GM23338 (cell line): ENCODE data around the gene CTNNBIP1. TPM values are rescaled to one million over a fixed set of nuclear protein-coding genes. Genes with fewer than 3 reads are reported as not detected.
A peak's percentile ranks its signal among the peaks of the same experiment; 100 is the strongest.

Experiments
- ATAC-seq: fragments of 200-7000 bp; cut with Tn5 transposase; 3 replicates; pipeline ENCODE4 v1.9.1; 2020
- DNase-seq: peaks from one replicate; pipeline ENCODE4 v3.0.0-alpha.2; 2015; ENCODE audit warnings: low spot score
- H2AFZ ChIP-seq: fragments of 200-600 bp; sonication (generic); 2 replicates; pipeline ENCODE4 v1.8.0; 2016; ENCODE audit warnings: antibody characterized with exemption, mild to moderate bottlenecking, moderate library complexity
- H3F3A ChIP-seq: fragments of 200-600 bp; sonication (generic); replicated peaks from 2 replicates; pipeline ENCODE4 v1.8.0; 2017; ENCODE audit warnings: antibody characterized with exemption, mixed run types, low read depth
- H3K27ac ChIP-seq: fragments of 200-600 bp; sonication (generic); 2 replicates; pipeline ENCODE4 v1.6.1; 2016; ENCODE audit warnings: low read depth
- H3K27me3 ChIP-seq: fragments of 200-600 bp; sonication (generic); 2 replicates; pipeline ENCODE4 v1.8.0; 2016; ENCODE audit warnings: mild to moderate bottlenecking, mixed run types, moderate library complexity; ENCODE audit not compliant: insufficient read depth
- H3K36me3 ChIP-seq: fragments of 200-600 bp; sonication (generic); 2 replicates; pipeline ENCODE4 v1.8.0; 2016; ENCODE audit warnings: mild to moderate bottlenecking; ENCODE audit not compliant: insufficient read depth
- H3K4me1 ChIP-seq: fragments of 200-600 bp; sonication (generic); 2 replicates; pipeline ENCODE4 v1.8.0; 2016; ENCODE audit warnings: mild to moderate bottlenecking, moderate library complexity; ENCODE audit not compliant: insufficient read depth
- H3K4me2 ChIP-seq: fragments of 200-600 bp; sonication (generic); 2 replicates; pipeline ENCODE4 v1.7.1; 2017; ENCODE audit warnings: mixed run types
- H3K4me3 ChIP-seq: fragments of 200-600 bp; sonication (generic); 2 replicates; pipeline ENCODE4 v1.6.1; 2016; ENCODE audit warnings: mixed run types
- H3K79me2 ChIP-seq: fragments of 200-600 bp; sonication (generic); replicated peaks from 2 replicates; pipeline ENCODE4 v1.8.0; 2017; ENCODE audit warnings: mild to moderate bottlenecking; ENCODE audit not compliant: insufficient read depth
- H3K9me2 ChIP-seq: fragments of 200-600 bp; sonication (generic); 2 replicates; pipeline ENCODE4 v1.8.0; 2017; ENCODE audit not compliant: insufficient read depth
- H4K20me1 ChIP-seq: fragments of 200-600 bp; sonication (generic); replicated peaks from 2 replicates; pipeline ENCODE4 v1.8.0; 2017; ENCODE audit warnings: mild to moderate bottlenecking; ENCODE audit not compliant: insufficient read depth
- H3K27ac Mint-ChIP-seq: 2 replicates; pipeline ENCODE4 v1.8.0; 2020; ENCODE audit warnings: inconsistent platforms, mild to moderate bottlenecking, moderate library complexity, mixed read lengths
- H3K27me3 Mint-ChIP-seq: 3 replicates; pipeline ENCODE4 v1.8.0; 2022; ENCODE audit warnings: low read depth, mild to moderate bottlenecking, moderate library complexity, mixed read lengths, inconsistent platforms; ENCODE audit not compliant: insufficient read depth, poor library complexity
- H3K36me3 Mint-ChIP-seq: 3 replicates; pipeline ENCODE4 v1.8.0; 2021; ENCODE audit warnings: low read depth, mild to moderate bottlenecking, inconsistent platforms, moderate library complexity, mixed read lengths
- H3K4me1 Mint-ChIP-seq: 3 replicates; pipeline ENCODE4 v1.8.0; 2020; ENCODE audit warnings: mild to moderate bottlenecking, inconsistent platforms, mixed read lengths
- H3K4me3 Mint-ChIP-seq: 3 replicates; pipeline ENCODE4 v1.8.0; 2021; ENCODE audit warnings: moderate library complexity, mild to moderate bottlenecking, inconsistent platforms, mixed read lengths
- H3K9me3 Mint-ChIP-seq: 3 replicates; pipeline ENCODE4 v1.8.0; 2020; ENCODE audit warnings: moderate library complexity, mild to moderate bottlenecking, inconsistent platforms, mixed read lengths
- CREB1 ChIP-seq: fragments of 250-450 bp; sonication (Bioruptor Pico); IDR thresholded peaks from 2 replicates; pipeline ENCODE4 v1.5.0; 2020; ENCODE audit warnings: low read depth, mild to moderate bottlenecking, moderate library complexity
- EZH2 ChIP-seq: fragments of 200-600 bp; sonication (generic); IDR thresholded peaks from one replicate; pipeline ENCODE4 v1.8.0; 2017; ENCODE audit warnings: antibody characterized with exemption, mild to moderate bottlenecking, low read depth; ENCODE audit not compliant: unreplicated experiment
- EZH2phosphoT487 ChIP-seq: fragments of 200-600 bp; sonication (generic); IDR thresholded peaks from one replicate; pipeline ENCODE4 v1.8.1; 2018; ENCODE audit warnings: antibody characterized with exemption; ENCODE audit not compliant: unreplicated experiment
- JUNB ChIP-seq: IDR thresholded peaks from one replicate; pipeline ENCODE4 v1.6.1; 2016; ENCODE audit warnings: antibody characterized with exemption; ENCODE audit not compliant: unreplicated experiment
- NANOG ChIP-seq: IDR thresholded peaks from 2 replicates; pipeline ENCODE4 v1.6.1; 2016; ENCODE audit warnings: antibody characterized with exemption, borderline replicate concordance
- POLR2AphosphoS5 ChIP-seq: IDR thresholded peaks from 2 replicates; pipeline ENCODE4 v1.6.1; 2016; ENCODE audit warnings: antibody characterized with exemption, low read depth
- STAT1 ChIP-seq: IDR thresholded peaks from one replicate; pipeline ENCODE4 v1.6.1; 2016; ENCODE audit warnings: antibody characterized with exemption; ENCODE audit not compliant: unreplicated experiment
- ZNF114 ChIP-seq: fragments of 250-450 bp; sonication (Bioruptor Pico); IDR thresholded peaks from 2 replicates; pipeline ENCODE4 v1.5.0; 2020; ENCODE audit warnings: mild to moderate bottlenecking, moderate library complexity
- ZNF331 ChIP-seq: fragments of 250-450 bp; sonication (Bioruptor Pico); IDR thresholded peaks from 2 replicates; pipeline ENCODE4 v1.5.0; 2020; ENCODE audit warnings: low read depth, mild to moderate bottlenecking, moderate library complexity
- polyA plus RNA-seq: library from polyadenylated mRNA; unstranded; fragments of >200 nt; fragmentation: Nextera tagmentation; extraction: Ambion mirVana; gene quantifications from 2 replicates; pipeline ENCODE4 v1.2.1, GENCODE V29; 2016
- total RNA-seq: library from RNA; depleted of rRNA; stranded (reverse); fragments of >200 nt; shearing (Covaris generic); gene quantifications from 2 replicates; pipeline ENCODE4 v1.2.3, GENCODE V29; 2014
- TF ChIP-seq, protein P1 (sequence below), 2 experiments: fragments of 200-600 bp in 1 of 2; sonication (generic) in 1 of 2; conservative IDR thresholded peaks; 2 replicates each; pipeline versions ENCODE4 v1.5.1 to v1.6.1; 2016 to 2017; ENCODE audit warnings: antibody characterized with exemption in 2 of 2, low read depth in 2 of 2, mild to moderate bottlenecking in 2 of 2, moderate library complexity in 1 of 2
- TF ChIP-seq, protein P2 (sequence below): IDR thresholded peaks from one replicate; pipeline ENCODE4 v1.6.1; 2018; ENCODE audit warnings: antibody characterized with exemption; ENCODE audit not compliant: unreplicated experiment

Gene CTNNBIP1
- total and polyA plus RNA-seq, 2 experiments from 2014 or later = 30.3 to 55.1 TPM

DNA sequence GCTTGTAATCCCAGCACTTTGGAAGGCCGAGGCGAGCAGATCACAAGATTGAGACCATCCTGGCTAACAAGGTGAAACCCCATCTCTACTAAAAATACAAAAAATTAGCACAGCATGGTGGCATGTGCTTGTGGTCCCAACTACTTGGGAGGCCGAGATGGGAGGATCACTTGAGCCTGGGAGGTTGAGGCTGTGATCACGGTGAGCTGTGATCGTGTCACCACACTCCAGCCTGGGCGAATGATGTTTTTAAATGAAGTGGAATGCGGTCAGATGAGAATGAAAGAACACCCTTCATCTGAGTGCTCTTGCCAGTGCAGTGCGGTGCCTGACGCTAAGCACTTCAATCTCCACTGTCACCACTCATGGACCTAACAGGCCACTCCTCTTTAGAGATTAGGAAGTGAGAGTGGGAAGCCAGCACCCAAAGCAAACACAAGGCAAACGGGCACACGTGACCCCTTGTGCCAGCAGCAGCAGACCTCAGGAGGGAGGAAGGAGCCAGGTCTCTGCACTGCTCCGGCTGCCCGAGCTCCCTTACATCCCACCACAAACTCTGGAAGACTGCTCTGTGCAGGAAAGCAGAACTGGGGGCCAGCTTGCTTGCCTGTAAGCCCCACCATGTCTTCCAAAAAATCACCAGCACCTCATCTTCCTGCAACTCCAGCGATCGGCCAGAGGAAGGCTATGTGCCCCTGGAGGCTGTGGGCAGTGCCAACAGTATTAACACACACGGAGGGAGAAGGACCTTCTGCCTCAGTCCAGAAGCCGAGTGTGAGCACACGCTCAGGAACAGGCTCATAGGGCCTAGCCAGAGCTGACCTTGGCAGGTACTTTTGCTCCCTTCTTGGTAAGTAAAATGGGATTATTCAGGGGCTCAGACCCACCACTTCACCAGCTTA is 9.7 kb downstream of the CTNNBIP1 start:
- Mint-ChIP-seq H3K27ac (0 out of 2 replicates have a peak overlapping the region, but pooled peaks have one; percentile 23), H3K4me3 (no peak overlapping the region)
- no peak for DNase-seq

DNA sequence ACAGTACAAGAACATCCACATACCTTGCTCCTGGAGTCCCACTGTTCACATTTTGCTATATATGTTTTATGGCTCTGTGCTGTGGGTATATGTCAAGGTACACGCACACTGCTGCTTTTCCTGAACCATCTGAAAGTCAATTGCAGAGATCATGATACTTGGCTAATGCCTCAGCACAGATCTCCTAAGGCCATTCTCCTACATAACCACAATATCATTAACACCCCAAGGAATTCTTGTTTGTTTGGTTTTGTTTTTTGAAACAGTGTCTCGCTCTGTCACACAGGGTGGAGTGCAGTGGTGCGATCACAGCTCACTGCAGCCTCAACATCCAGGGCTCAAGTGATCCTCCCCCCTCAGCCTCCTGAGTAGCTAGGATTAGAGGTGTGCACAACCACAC is 16.0 kb downstream of the CTNNBIP1 start:
- Mint-ChIP-seq H3K9me3 (no peaks in the 10 kb centered on the region), H3K27me3 (peaks cover 10% of the 10 kb centered on the region), H3K4me3 (no peak overlapping the region), H3K4me1 (peaks cover 34% of the 10 kb centered on the region), H3K27ac (no peak overlapping the region), H3K36me3 (peaks cover 3% of the 10 kb centered on the region; the same call in 1 of the 3 replicates)
- Histone ChIP-seq H2AFZ (no peak overlapping the region), H3K79me2 (peaks cover 3% of the 10 kb centered on the region; the same call in 1 of the 2 replicates), H3K27me3 (no peaks in the 10 kb centered on the region), H4K20me1 (no peaks in the 10 kb centered on the region; the same call in 1 of the 2 replicates), H3K27ac (peak overlapping the region; percentile 79; the same call in 1 of the 2 replicates), H3F3A (peaks cover 8% of the 10 kb centered on the region; the same call in 1 of the 2 replicates), H3K9me2 (no peaks in the 10 kb centered on the region), H3K4me1 (peaks cover 13% of the 10 kb centered on the region; the same call in 1 of the 2 replicates), H3K4me3 (no peak overlapping the region), H3K36me3 (no peaks in the 10 kb centered on the region), H3K4me2 (no peak overlapping the region)
- ATAC-seq (no peak), DNase-seq (no peak)
- TF ChIP-seq NANOG (no peak), STAT1 (no peak), ZNF331 (CRISPR knock-in tag) (no peak), CREB1 (CRISPR knock-in tag) (no peak), EZH2 (no peak), EZH2phosphoT487 (no peak)
- TF ChIP-seq, protein P1, sequence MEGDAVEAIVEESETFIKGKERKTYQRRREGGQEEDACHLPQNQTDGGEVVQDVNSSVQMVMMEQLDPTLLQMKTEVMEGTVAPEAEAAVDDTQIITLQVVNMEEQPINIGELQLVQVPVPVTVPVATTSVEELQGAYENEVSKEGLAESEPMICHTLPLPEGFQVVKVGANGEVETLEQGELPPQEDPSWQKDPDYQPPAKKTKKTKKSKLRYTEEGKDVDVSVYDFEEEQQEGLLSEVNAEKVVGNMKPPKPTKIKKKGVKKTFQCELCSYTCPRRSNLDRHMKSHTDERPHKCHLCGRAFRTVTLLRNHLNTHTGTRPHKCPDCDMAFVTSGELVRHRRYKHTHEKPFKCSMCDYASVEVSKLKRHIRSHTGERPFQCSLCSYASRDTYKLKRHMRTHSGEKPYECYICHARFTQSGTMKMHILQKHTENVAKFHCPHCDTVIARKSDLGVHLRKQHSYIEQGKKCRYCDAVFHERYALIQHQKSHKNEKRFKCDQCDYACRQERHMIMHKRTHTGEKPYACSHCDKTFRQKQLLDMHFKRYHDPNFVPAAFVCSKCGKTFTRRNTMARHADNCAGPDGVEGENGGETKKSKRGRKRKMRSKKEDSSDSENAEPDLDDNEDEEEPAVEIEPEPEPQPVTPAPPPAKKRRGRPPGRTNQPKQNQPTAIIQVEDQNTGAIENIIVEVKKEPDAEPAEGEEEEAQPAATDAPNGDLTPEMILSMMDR (conservative IDR thresholded peaks at IDR 0.05; ENCODE audit: low read depth in 2 of 2) = no peak

More for the DNA sequence above, 9.7 kb downstream of the CTNNBIP1 start:
- no peaks in the 10 kb centered on the region for H3K27me3 ChIP-seq
- no peaks in the 10 kb centered on the region; the same call in 1 of the 2 replicates for H3F3A ChIP-seq
- H3K4me3 ChIP-seq = no peak overlapping the region
- no peaks in the 10 kb centered on the region for H3K36me3 Mint-ChIP-seq
- no peaks in the 10 kb centered on the region for H3K9me3 Mint-ChIP-seq
- H3K4me2 ChIP-seq = no peak overlapping the region
- peaks cover 33% of the 10 kb centered on the region for H3K79me2 ChIP-seq
- no peak; the same call in 2 of the 3 replicates for ATAC-seq
- H3K4me1 Mint-ChIP-seq = peaks cover 7% of the 10 kb centered on the region; the same call in 2 of the 3 replicates
- TF ChIP-seq, protein P2, sequence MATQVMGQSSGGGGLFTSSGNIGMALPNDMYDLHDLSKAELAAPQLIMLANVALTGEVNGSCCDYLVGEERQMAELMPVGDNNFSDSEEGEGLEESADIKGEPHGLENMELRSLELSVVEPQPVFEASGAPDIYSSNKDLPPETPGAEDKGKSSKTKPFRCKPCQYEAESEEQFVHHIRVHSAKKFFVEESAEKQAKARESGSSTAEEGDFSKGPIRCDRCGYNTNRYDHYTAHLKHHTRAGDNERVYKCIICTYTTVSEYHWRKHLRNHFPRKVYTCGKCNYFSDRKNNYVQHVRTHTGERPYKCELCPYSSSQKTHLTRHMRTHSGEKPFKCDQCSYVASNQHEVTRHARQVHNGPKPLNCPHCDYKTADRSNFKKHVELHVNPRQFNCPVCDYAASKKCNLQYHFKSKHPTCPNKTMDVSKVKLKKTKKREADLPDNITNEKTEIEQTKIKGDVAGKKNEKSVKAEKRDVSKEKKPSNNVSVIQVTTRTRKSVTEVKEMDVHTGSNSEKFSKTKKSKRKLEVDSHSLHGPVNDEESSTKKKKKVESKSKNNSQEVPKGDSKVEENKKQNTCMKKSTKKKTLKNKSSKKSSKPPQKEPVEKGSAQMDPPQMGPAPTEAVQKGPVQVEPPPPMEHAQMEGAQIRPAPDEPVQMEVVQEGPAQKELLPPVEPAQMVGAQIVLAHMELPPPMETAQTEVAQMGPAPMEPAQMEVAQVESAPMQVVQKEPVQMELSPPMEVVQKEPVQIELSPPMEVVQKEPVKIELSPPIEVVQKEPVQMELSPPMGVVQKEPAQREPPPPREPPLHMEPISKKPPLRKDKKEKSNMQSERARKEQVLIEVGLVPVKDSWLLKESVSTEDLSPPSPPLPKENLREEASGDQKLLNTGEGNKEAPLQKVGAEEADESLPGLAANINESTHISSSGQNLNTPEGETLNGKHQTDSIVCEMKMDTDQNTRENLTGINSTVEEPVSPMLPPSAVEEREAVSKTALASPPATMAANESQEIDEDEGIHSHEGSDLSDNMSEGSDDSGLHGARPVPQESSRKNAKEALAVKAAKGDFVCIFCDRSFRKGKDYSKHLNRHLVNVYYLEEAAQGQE = no peak
- TF ChIP-seq, protein P1 (conservative IDR thresholded peaks at IDR 0.05; ENCODE audit: low read depth in 2 of 2) = no peak
- TF ChIP-seq POLR2AphosphoS5 (no peak), JUNB (no peak), ZNF114 (no peak), ZNF331 (CRISPR knock-in tag) (no peak)
- H3K27me3 Mint-ChIP-seq = no peaks in the 10 kb centered on the region
- H3K4me1 ChIP-seq = no peaks in the 10 kb centered on the region
- H2AFZ ChIP-seq = no peak overlapping the region
- no peaks in the 10 kb centered on the region for H3K9me2 ChIP-seq
- no peak overlapping the region for H3K27ac ChIP-seq
- peaks cover 10% of the 10 kb centered on the region for H4K20me1 ChIP-seq
- no peaks in the 10 kb centered on the region for H3K36me3 ChIP-seq
